CD4-positive, CD25-positive, alpha-beta regulatory T cell (primary cell): Measurements from ENCODE around the gene PPP2R5E. TPM values are rescaled to one million over a fixed set of nuclear protein-coding genes. Genes with fewer than 3 reads are reported as not detected.

Source experiments
- ATAC-seq, 2 donors: fragments of 150-1000 bp; cut with Tn5 transposase; one replicate each; pipeline ENCODE4 v1.10.0; 2021; ENCODE audit warnings: low read depth in 2 of 2, moderate number of reproducible peaks in 2 of 2, moderate library complexity in 1 of 2
- DNase-seq, 3 donors: peaks; one replicate each; pipeline versions ENCODE4 v3.0.0 to v3.0.0-alpha.2; 2012 to 2022; ENCODE audit warnings: mixed read lengths in 1 of 3
- H3K27ac ChIP-seq: one replicate; pipeline ENCODE4 v1.7.0; 2013; ENCODE audit warnings: mild to moderate bottlenecking, low read length; ENCODE audit not compliant: insufficient read depth, poor library complexity, severe bottlenecking
- H3K27me3 ChIP-seq: one replicate; pipeline ENCODE4 v1.7.0; 2013; ENCODE audit warnings: low read length; ENCODE audit not compliant: control insufficient read depth, insufficient read depth
- H3K36me3 ChIP-seq: one replicate; pipeline ENCODE4 v1.7.0; 2013; ENCODE audit warnings: mild to moderate bottlenecking, low read length, moderate library complexity; ENCODE audit not compliant: control insufficient read depth, insufficient read depth
- H3K4me1 ChIP-seq: 2 replicates; pipeline ENCODE4 v1.7.0; 2013; ENCODE audit warnings: mild to moderate bottlenecking, low read length; ENCODE audit not compliant: insufficient read depth, control insufficient read depth, poor library complexity, severe bottlenecking
- H3K4me3 ChIP-seq: one replicate; pipeline ENCODE4 v1.7.0; 2013; ENCODE audit warnings: low read depth, mild to moderate bottlenecking, low read length, moderate library complexity
- H3K9me3 ChIP-seq, 2 experiments: 1 replicate in 1 of 2; 2 replicates in 1 of 2; pipeline ENCODE4 v1.7.0; 2013; ENCODE audit warnings: low read length in 2 of 2, mild to moderate bottlenecking in 1 of 2, moderate library complexity in 1 of 2; ENCODE audit not compliant: control insufficient read depth in 2 of 2
- H3K27ac Mint-ChIP-seq, 3 donors: one replicate each; pipeline ENCODE4 v1.8.0; 2020 to 2022; ENCODE audit warnings: mild to moderate bottlenecking in 3 of 3, mixed read lengths in 3 of 3, moderate library complexity in 2 of 3
- H3K27me3 Mint-ChIP-seq: one replicate; pipeline ENCODE4 v1.8.0; 2022; ENCODE audit warnings: mild to moderate bottlenecking, mixed read lengths
- H3K36me3 Mint-ChIP-seq: one replicate; pipeline ENCODE4 v1.8.0; 2020; ENCODE audit warnings: mixed read lengths
- H3K4me1 Mint-ChIP-seq, 4 donors: one replicate each; pipeline ENCODE4 v1.8.0; 2020 to 2022; ENCODE audit warnings: mixed read lengths in 4 of 4, mild to moderate bottlenecking in 1 of 4
- H3K4me3 Mint-ChIP-seq, 4 donors: one replicate each; pipeline ENCODE4 v1.8.0; 2020 to 2022; ENCODE audit warnings: mild to moderate bottlenecking in 4 of 4, mixed read lengths in 4 of 4, moderate library complexity in 3 of 4
- H3K9me3 Mint-ChIP-seq, 7 donors: one replicate each; pipeline ENCODE4 v1.8.0; 2020 to 2022; ENCODE audit warnings: mixed read lengths in 7 of 7, mild to moderate bottlenecking in 3 of 7, moderate library complexity in 2 of 7
- polyA plus RNA-seq, 4 donors: library from polyadenylated mRNA; unstranded; fragments of 300-500 nt; fragmentation: Illumina TruSeq; gene quantifications; one replicate each; pipeline ENCODE4 v1.2.3, GENCODE V29; 2021
- total RNA-seq: library from RNA; stranded (reverse); gene quantifications from one replicate; pipeline ENCODE4 v1.2.3, GENCODE V29; 2022

PPP2R5E gene
- total and polyA plus RNA-seq, 5 donors from 2014 or later = 31.2 to 50.3 (median 35.2) TPM

- DNase-seq = no peak
- Mint-ChIP-seq H3K9me3 (peaks cover 0 to 2% (median 0%) of the 10 kb centered on the region in 7 donors), H3K36me3 (peaks cover 4% of the 10 kb centered on the region), H3K27me3 (no peaks in the 10 kb centered on the region), H3K4me3 (no peak overlapping the region), H3K4me1 (peaks cover 31 to 44% (median 34%) of the 10 kb centered on the region in 4 donors), H3K27ac (no peak overlapping the region)
- Histone ChIP-seq H3K4me1 (peaks cover 26% of the 10 kb centered on the region), H3K36me3 (peaks cover 4% of the 10 kb centered on the region), H3K9me3 (no peaks in the 10 kb centered on the region), H3K4me3 (no peak overlapping the region), H3K27ac (no peak overlapping the region), H3K27me3 (no peaks in the 10 kb centered on the region)
- no peak for ATAC-seq
Observed at GRCh38 chr14:63517354-63517753, 25.8 kb downstream of the PPP2R5E start.

DNA sequence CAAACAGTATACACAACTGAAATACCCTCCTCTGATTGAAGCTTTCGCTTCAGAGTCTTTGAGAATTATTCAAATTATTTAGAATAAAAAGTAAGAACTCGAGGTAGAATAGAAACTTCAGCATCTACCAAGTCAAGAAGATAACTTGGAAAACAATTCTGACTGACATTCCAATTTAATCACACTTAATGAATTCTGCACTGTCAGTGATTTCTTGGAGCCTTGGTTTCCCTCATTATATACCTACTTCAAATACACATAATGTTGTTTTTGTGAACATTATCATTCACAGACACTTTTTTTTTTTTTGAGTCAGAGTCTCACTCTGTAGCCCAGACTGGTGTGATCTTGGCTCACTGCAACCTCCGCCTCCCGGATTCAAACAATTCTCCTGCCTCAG lies 27.9 kb downstream of the PPP2R5E start:
- DNase-seq (no peak), ATAC-seq (no peak)
- Mint-ChIP-seq H3K27me3 (no peaks in the 10 kb centered on the region), H3K9me3 (peaks cover 0 to 2% (median 0%) of the 10 kb centered on the region in 7 donors), H3K27ac (no peak overlapping the region), H3K4me3 (no peak overlapping the region), H3K4me1 (peaks cover 41 to 62% (median 51%) of the 10 kb centered on the region in 4 donors), H3K36me3 (peaks cover 8% of the 10 kb centered on the region)
- peaks cover 39% of the 10 kb centered on the region for H3K4me1 ChIP-seq
- H3K36me3 ChIP-seq = peaks cover 1% of the 10 kb centered on the region
- H3K4me3 ChIP-seq = no peak overlapping the region
- H3K27me3 ChIP-seq = no peaks in the 10 kb centered on the region
- H3K9me3 ChIP-seq = no peaks in the 10 kb centered on the region
- H3K27ac ChIP-seq = no peak overlapping the region

DNA sequence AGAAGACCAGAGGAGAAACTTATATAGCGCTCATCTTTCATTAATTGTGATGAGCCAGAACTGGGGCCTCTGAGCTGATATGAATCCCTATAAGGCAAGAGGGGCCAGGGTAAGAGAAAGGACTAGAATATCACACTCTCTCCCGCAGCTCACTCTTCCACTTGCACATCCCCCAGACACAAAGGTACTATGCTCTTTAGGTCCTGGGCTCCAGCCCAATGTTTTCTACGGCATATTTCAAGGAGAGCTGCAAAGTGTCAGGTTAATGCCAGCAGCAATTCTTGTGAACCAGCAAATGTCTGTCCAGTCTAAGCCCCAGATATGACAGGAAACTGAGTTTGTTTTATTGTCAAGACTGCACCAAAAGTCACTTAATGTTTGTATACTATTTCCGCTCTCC lies 29.4 kb downstream of the PPP2R5E start:
- H3K36me3 Mint-ChIP-seq = peaks cover 8% of the 10 kb centered on the region
- no peak for ATAC-seq
- H3K27me3 Mint-ChIP-seq = no peaks in the 10 kb centered on the region

GRCh38 chr14:63512861-63513260 lies 30.3 kb downstream of the PPP2R5E start:
- H3K4me3 ChIP-seq = no peak overlapping the region
- H3K4me1 ChIP-seq = peaks cover 53% of the 10 kb centered on the region
- no peaks in the 10 kb centered on the region for H3K27me3 Mint-ChIP-seq
- H3K36me3 ChIP-seq = no peaks in the 10 kb centered on the region
- peaks cover 0 to 4% (median 0%) of the 10 kb centered on the region in 7 donors for H3K9me3 Mint-ChIP-seq
- peak overlapping the region in 1 of 4 donors; percentile 40 for H3K4me3 Mint-ChIP-seq
- no peak for DNase-seq
- peaks cover 50 to 75% (median 65%) of the 10 kb centered on the region in 4 donors for H3K4me1 Mint-ChIP-seq
- no peak for ATAC-seq
- no peaks in the 10 kb centered on the region for H3K27me3 ChIP-seq
- peak overlapping the region; percentile 34 to 66 (median 44) for H3K27ac Mint-ChIP-seq
- no peaks in the 10 kb centered on the region for H3K9me3 ChIP-seq
- peaks cover 16% of the 10 kb centered on the region for H3K36me3 Mint-ChIP-seq
- peak overlapping the region; percentile 29 for H3K27ac ChIP-seq

More for the DNA sequence above, 29.4 kb downstream of the PPP2R5E start:
- H3K27me3 ChIP-seq = no peaks in the 10 kb centered on the region
- no peaks in the 10 kb centered on the region for H3K9me3 ChIP-seq
- no peak overlapping the region for H3K27ac ChIP-seq
- H3K4me3 ChIP-seq = no peak overlapping the region
- no peak for DNase-seq
- Mint-ChIP-seq H3K4me1 (peaks cover 42 to 66% (median 57%) of the 10 kb centered on the region in 4 donors), H3K4me3 (peak overlapping the region in 1 of 4 donors; percentile 22), H3K9me3 (peaks cover 0 to 2% (median 0%) of the 10 kb centered on the region in 7 donors), H3K27ac (peak overlapping the region in 1 of 3 donors; percentile 57)
- H3K36me3 ChIP-seq = no peaks in the 10 kb centered on the region
- H3K4me1 ChIP-seq = peaks cover 48% of the 10 kb centered on the region

DNA sequence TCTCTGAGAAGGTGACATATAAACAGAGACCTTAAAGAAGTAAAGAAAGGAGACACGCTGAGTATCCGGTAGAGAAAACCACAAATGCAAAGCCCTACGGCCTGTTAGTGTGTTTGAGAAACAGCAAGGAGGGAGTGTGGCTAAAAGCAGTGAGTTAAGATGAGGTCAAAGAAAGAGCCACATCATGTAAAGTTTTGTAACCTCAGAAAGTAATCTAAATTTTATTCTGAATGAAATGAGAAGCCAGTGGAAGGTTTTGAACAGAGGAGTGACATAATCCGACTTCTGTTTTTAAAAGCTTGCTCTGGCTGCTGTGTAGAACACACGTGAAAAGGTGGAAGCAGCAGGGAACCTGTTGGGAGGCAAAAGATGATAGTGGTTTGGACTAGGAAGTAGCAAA lies 32.6 kb downstream of the PPP2R5E start:
- peak overlapping the region; percentile 29 to 76 (median 68) for H3K27ac Mint-ChIP-seq
- H3K27me3 ChIP-seq = no peaks in the 10 kb centered on the region
- H3K9me3 ChIP-seq = no peaks in the 10 kb centered on the region
- H3K4me3 ChIP-seq = peak overlapping the region; percentile 53
- peak overlapping the region; percentile 13 to 65 (median 40) for H3K4me3 Mint-ChIP-seq
- peak; percentile 78 to 79 for ATAC-seq
- DNase-seq = peak in 2 of 3 donors; percentile 42 to 74
- H3K27ac ChIP-seq = peak overlapping the region; percentile 45
- H3K36me3 Mint-ChIP-seq = peaks cover 23% of the 10 kb centered on the region
- H3K4me1 Mint-ChIP-seq = peaks cover 45 to 70% (median 63%) of the 10 kb centered on the region in 4 donors
- peaks cover 53% of the 10 kb centered on the region for H3K4me1 ChIP-seq
- no peaks in the 10 kb centered on the region for H3K27me3 Mint-ChIP-seq
- peaks cover 2% of the 10 kb centered on the region for H3K36me3 ChIP-seq
- peaks cover 0 to 2% (median 0%) of the 10 kb centered on the region in 7 donors for H3K9me3 Mint-ChIP-seq

GRCh38 chr14:63508033-63508432 lies 35.1 kb downstream of the PPP2R5E start:
- ATAC-seq = no peak
- no peak overlapping the region for H3K4me3 ChIP-seq
- H3K27me3 Mint-ChIP-seq = no peaks in the 10 kb centered on the region
- H3K9me3 ChIP-seq = no peaks in the 10 kb centered on the region
- H3K27ac Mint-ChIP-seq = peak overlapping the region in 2 of 3 donors; percentile 79 to 80
- peaks cover 24 to 65% (median 52%) of the 10 kb centered on the region in 4 donors for H3K4me1 Mint-ChIP-seq
- H3K27ac ChIP-seq = no peak overlapping the region
- peaks cover 30% of the 10 kb centered on the region for H3K36me3 Mint-ChIP-seq
- H3K27me3 ChIP-seq = no peaks in the 10 kb centered on the region
- peaks cover 2% of the 10 kb centered on the region for H3K36me3 ChIP-seq
- peak overlapping the region in 2 of 4 donors; percentile 17 to 37 for H3K4me3 Mint-ChIP-seq
- peaks cover 35% of the 10 kb centered on the region for H3K4me1 ChIP-seq
- no peak for DNase-seq
- H3K9me3 Mint-ChIP-seq = peaks cover 0 to 2% (median 0%) of the 10 kb centered on the region in 7 donors

- Histone ChIP-seq H3K27ac (no peak overlapping the region), H3K4me3 (no peak overlapping the region), H3K4me1 (peaks cover 21% of the 10 kb centered on the region), H3K9me3 (no peaks in the 10 kb centered on the region), H3K27me3 (no peaks in the 10 kb centered on the region), H3K36me3 (peaks cover 2% of the 10 kb centered on the region)
- no peak overlapping the region for H3K27ac Mint-ChIP-seq
- H3K36me3 Mint-ChIP-seq = peaks cover 29% of the 10 kb centered on the region
- H3K4me3 Mint-ChIP-seq = no peak overlapping the region
- DNase-seq (no peak), ATAC-seq (no peak)
- H3K9me3 Mint-ChIP-seq = peaks cover 0 to 2% (median 0%) of the 10 kb centered on the region in 7 donors
- peaks cover 15 to 53% (median 41%) of the 10 kb centered on the region in 4 donors for H3K4me1 Mint-ChIP-seq
- H3K27me3 Mint-ChIP-seq = no peaks in the 10 kb centered on the region
Observed at GRCh38 chr14:63504648-63505047, 38.5 kb downstream of the PPP2R5E start.

DNA sequence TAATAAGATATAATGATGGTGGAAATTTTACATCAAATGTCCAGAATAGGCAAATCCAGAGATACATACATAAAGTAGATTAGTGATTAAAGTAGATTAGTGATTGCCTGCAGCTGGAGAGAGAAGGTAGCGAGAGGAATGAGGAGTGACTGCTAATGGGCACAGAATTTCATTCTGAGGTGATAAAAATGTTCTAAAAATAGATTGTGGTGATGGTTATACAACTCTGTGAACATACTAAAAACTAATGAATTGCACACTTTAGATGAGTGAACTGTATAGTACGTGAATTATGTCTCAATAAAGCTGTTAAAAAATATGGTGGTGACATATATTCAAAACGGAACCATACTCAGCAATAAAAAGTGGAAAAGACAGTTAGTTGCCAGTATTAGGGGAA lies 41.7 kb downstream of the PPP2R5E start:
- Mint-ChIP-seq H3K27ac (no peak overlapping the region), H3K36me3 (peaks cover 26% of the 10 kb centered on the region), H3K4me1 (peaks cover 19 to 62% (median 46%) of the 10 kb centered on the region in 4 donors), H3K27me3 (no peaks in the 10 kb centered on the region), H3K4me3 (no peak overlapping the region), H3K9me3 (peaks cover 0 to 2% (median 0%) of the 10 kb centered on the region in 7 donors)
- Histone ChIP-seq H3K4me1 (peaks cover 13% of the 10 kb centered on the region), H3K27ac (no peak overlapping the region), H3K9me3 (no peaks in the 10 kb centered on the region), H3K27me3 (no peaks in the 10 kb centered on the region), H3K36me3 (no peaks in the 10 kb centered on the region), H3K4me3 (no peak overlapping the region)
- DNase-seq (no peak), ATAC-seq (no peak)
